Measurements from ENCODE around the gene KRT84. TPM values are rescaled to one million over a fixed set of nuclear protein-coding genes. Genes with fewer than 3 reads are reported as not detected.

The KRT84 gene
- total RNA-seq, 1 donor from 2014 or later, result not detected

- ATAC-seq (ENCODE audit: low read depth), result no peak
- no peak for TF ChIP-seq CTCF (IDR thresholded peaks at IDR 0.05)
- no peaks in the 10 kb centered on the region for H3K36me3 Mint-ChIP-seq (ENCODE audit: low read depth)
- ChIA-PET CTCF (interaction anchor here (1.3 kb wide), 1 partner anchor 16 kb away, joined by 4 read pairs; no protein-coding TSS in a partner anchor), POLR2A (no interaction called here)
- peaks cover 4% of the 10 kb centered on the region for H3K27me3 Mint-ChIP-seq
- intact Hi-C loops (cut with micrococcal nuclease), result no loop called here
- H3K27ac Mint-ChIP-seq, result no peak overlapping the region
- H3K9me3 Mint-ChIP-seq, result no peaks in the 10 kb centered on the region
- H3K4me1 Mint-ChIP-seq, result no peaks in the 10 kb centered on the region
- DNase-seq, result no peak
- H3K4me3 Mint-ChIP-seq, result no peak overlapping the region
Observed at GRCh38 chr12:52343550-52343949, 41.9 kb downstream of the KRT84 start.

GRCh38 chr12:52342781-52343490 lies 42.5 kb downstream of the KRT84 start:
- ChIA-PET POLR2A (no interaction called here), CTCF (no interaction called here)
- Mint-ChIP-seq H3K27ac (no peak overlapping the region), H3K4me3 (no peak overlapping the region), H3K4me1 (no peaks in the 10 kb centered on the region), H3K9me3 (no peaks in the 10 kb centered on the region), H3K36me3 (ENCODE audit: low read depth) (no peaks in the 10 kb centered on the region), H3K27me3 (peaks cover 4% of the 10 kb centered on the region)
- intact Hi-C loops (cut with micrococcal nuclease), result no loop called here
- ATAC-seq (ENCODE audit: low read depth) (no peak), DNase-seq (no peak)
- no peak for TF ChIP-seq CTCF (IDR thresholded peaks at IDR 0.05)

GRCh38 chr12:52341066-52341580 lies 44.3 kb downstream of the KRT84 start:
- H3K4me1 Mint-ChIP-seq, result no peaks in the 10 kb centered on the region
- H3K27ac Mint-ChIP-seq, result no peak overlapping the region
- peaks cover 4% of the 10 kb centered on the region for H3K27me3 Mint-ChIP-seq
- no peak for DNase-seq
- ChIA-PET CTCF (no interaction called here), POLR2A (no interaction called here)
- intact Hi-C loops (cut with micrococcal nuclease), result no loop called here
- peaks cover 4% of the 10 kb centered on the region for H3K9me3 Mint-ChIP-seq
- no peak for ATAC-seq (ENCODE audit: low read depth)
- H3K4me3 Mint-ChIP-seq, result no peak overlapping the region
- TF ChIP-seq CTCF (IDR thresholded peaks at IDR 0.05), result no peak
- H3K36me3 Mint-ChIP-seq (ENCODE audit: low read depth), result no peaks in the 10 kb centered on the region

- Mint-ChIP-seq H3K4me3 (no peak overlapping the region), H3K36me3 (ENCODE audit: low read depth) (no peaks in the 10 kb centered on the region), H3K4me1 (no peaks in the 10 kb centered on the region), H3K27ac (no peak overlapping the region), H3K9me3 (peaks cover 4% of the 10 kb centered on the region), H3K27me3 (peaks cover 7% of the 10 kb centered on the region)
- POLR2A ChIA-PET, result no interaction called here
- no peak for TF ChIP-seq CTCF (IDR thresholded peaks at IDR 0.05)
- no peak for DNase-seq
- CTCF ChIA-PET, result interaction anchor here (2.4 kb wide), 1 partner anchor 11 kb away, joined by 7 read pairs; no protein-coding TSS in a partner anchor
- intact Hi-C loops (cut with micrococcal nuclease), result no loop called here
- no peak for ATAC-seq (ENCODE audit: low read depth)
Observed at GRCh38 chr12:52338241-52338960, 47.1 kb downstream of the KRT84 start.

- peaks cover 10% of the 10 kb centered on the region for H3K27me3 Mint-ChIP-seq
- no peaks in the 10 kb centered on the region for H3K4me1 Mint-ChIP-seq
- peaks cover 4% of the 10 kb centered on the region for H3K9me3 Mint-ChIP-seq
- ChIA-PET CTCF (no interaction called here), POLR2A (no interaction called here)
- ATAC-seq (ENCODE audit: low read depth), result no peak
- no peaks in the 10 kb centered on the region for H3K36me3 Mint-ChIP-seq (ENCODE audit: low read depth)
- H3K4me3 Mint-ChIP-seq, result no peak overlapping the region
- DNase-seq, result no peak
- no peak overlapping the region for H3K27ac Mint-ChIP-seq
- intact Hi-C loops (cut with micrococcal nuclease), result no loop called here
- TF ChIP-seq CTCF (IDR thresholded peaks at IDR 0.05), result no peak
Observed at GRCh38 chr12:52337054-52337453, 48.4 kb downstream of the KRT84 start.
